Activated CD8-positive, alpha-beta T cell treated with anti-CD3 and anti-CD28 coated beads, Interleukin-2, amount 10 ng/mL, durations not matched to agents 7 days and 5 days (primary cell): ENCODE data around the gene RUSF1. TPM values are rescaled to one million over a fixed set of nuclear protein-coding genes. Genes with fewer than 3 reads are reported as not detected.
"Not testable (repeated sequence)": the region's sequence is repeated elsewhere in the genome, so short reads cannot be mapped to it uniquely, and the experiment has no call there.

Source experiments
- ATAC-seq: fragments of 150-1000 bp; cut with Tn5 transposase; one replicate; pipeline ENCODE4 v1.10.0; 2021; ENCODE audit warnings: moderate library complexity
- CTCF ChIA-PET: fragments of 350-600 bp; sonication (Branson Sonifier 250); formaldehyde crosslinking; loops from one replicate; lab custom pipeline; 2021; ENCODE audit warnings: antibody characterized with exemption; lab: Charles Lee
- POLR2A ChIA-PET: fragments of 350-600 bp; sonication (Branson Sonifier 250); formaldehyde crosslinking; loops from one replicate; lab custom pipeline; 2021; ENCODE audit warnings: antibody characterized with exemption; lab: Charles Lee
- DNase-seq: peaks from one replicate; pipeline ENCODE4 v3.0.0-alpha.2; 2020
- H3K27ac Mint-ChIP-seq: one replicate; pipeline ENCODE4 v1.8.0; 2021; ENCODE audit warnings: mild to moderate bottlenecking, mixed read lengths
- H3K27me3 Mint-ChIP-seq: one replicate; pipeline ENCODE4 v1.8.0; 2021; ENCODE audit warnings: low read depth, mixed read lengths
- H3K36me3 Mint-ChIP-seq: one replicate; pipeline ENCODE4 v1.8.0; 2021; ENCODE audit warnings: low read depth, mixed read lengths
- H3K4me1 Mint-ChIP-seq: one replicate; pipeline ENCODE4 v1.8.0; 2021; ENCODE audit warnings: low read depth, mixed read lengths
- H3K4me3 Mint-ChIP-seq: one replicate; pipeline ENCODE4 v1.8.0; 2021; ENCODE audit warnings: mild to moderate bottlenecking, mixed read lengths
- H3K9me3 Mint-ChIP-seq: one replicate; pipeline ENCODE4 v1.8.0; 2022; ENCODE audit warnings: mixed read lengths; ENCODE audit not compliant: insufficient read depth
- total RNA-seq, 2 experiments: library from RNA; stranded (reverse); gene quantifications; one replicate each; pipeline ENCODE4 v1.2.3, GENCODE V29; 2021

RUSF1 gene
- total RNA-seq, 2 experiments from 2014 or later, result 31.7 to 32.8 TPM

- Mint-ChIP-seq H3K27ac (peak overlapping the region; percentile 94), H3K9me3 (no peaks in the 10 kb centered on the region), H3K27me3 (no peaks in the 10 kb centered on the region), H3K36me3 (peaks cover 13% of the 10 kb centered on the region), H3K4me1 (peaks cover 47% of the 10 kb centered on the region), H3K4me3 (peak overlapping the region; percentile 96)
- CTCF ChIA-PET, result interaction anchor here (1.3 to 1.7 kb wide), 2 partner anchors 48 to 360 kb away, joined by 5 to 6 read pairs; no protein-coding TSS in a partner anchor
- POLR2A ChIA-PET, result interaction anchor here (0.6 to 2.9 kb wide), 12 partner anchors 10 to 745 kb away, joined by 3 to 15 read pairs (median 5); partner anchors contain the start of genes ARMC5 and ZNF267
- DNase-seq (no peak), ATAC-seq (no peak)
These were observed 560 bp upstream of the RUSF1 start for GRCh38 chr16:31508706-31509195.

DNA sequence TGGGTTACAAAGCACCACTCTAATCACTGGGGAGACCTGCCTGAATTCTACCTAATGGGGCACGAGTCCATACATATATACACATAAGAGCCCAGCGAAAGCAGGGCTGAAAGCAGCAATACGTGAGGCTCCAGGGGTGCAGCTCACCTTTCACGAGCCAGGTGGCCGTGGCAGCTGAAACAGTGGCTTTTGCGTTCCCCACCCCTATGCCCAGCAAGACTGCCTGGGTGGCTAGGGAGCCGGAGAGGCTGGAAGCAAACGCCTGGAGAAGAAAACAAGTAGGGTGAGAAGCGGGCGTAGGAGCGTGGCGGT, 618 bp downstream of the RUSF1 start:
- ATAC-seq, result peak; percentile 41
- CTCF ChIA-PET, result interaction anchor here (1.0 to 2.0 kb wide), 6 partner anchors 47 to 362 kb away, joined by 3 to 6 read pairs (median 4); no protein-coding TSS in a partner anchor
- no peaks in the 10 kb centered on the region for H3K9me3 Mint-ChIP-seq

DNA sequence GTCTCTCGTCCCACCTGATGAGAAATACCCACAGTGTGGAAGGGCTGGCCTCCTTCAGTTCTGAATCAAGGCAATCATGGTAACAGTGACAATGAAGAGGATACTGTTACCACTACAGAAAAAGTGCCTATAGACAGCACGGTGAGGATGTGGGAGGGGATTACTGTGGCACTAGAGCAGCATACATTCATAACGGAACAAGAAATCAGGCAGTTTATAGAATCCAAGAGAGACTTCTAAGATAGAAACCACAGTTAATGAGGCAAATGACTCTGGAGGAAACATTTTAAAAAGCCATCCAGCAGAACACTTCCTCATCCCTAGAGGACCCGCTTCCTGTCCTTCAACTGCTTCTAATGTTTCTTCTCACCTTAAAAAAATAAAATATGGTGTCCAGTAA, 2.7 kb downstream of the RUSF1 start:
- H3K36me3 Mint-ChIP-seq, result peaks cover 13% of the 10 kb centered on the region
- DNase-seq (no peak), ATAC-seq (no peak)
- H3K9me3 Mint-ChIP-seq, result no peaks in the 10 kb centered on the region
- no peaks in the 10 kb centered on the region for H3K27me3 Mint-ChIP-seq
- ChIA-PET CTCF (no interaction called here), POLR2A (no interaction called here)
- no peak overlapping the region for H3K4me3 Mint-ChIP-seq
- peaks cover 47% of the 10 kb centered on the region for H3K4me1 Mint-ChIP-seq
- peak overlapping the region; percentile 62 for H3K27ac Mint-ChIP-seq

More for the DNA sequence above, 618 bp downstream of the RUSF1 start:
- Mint-ChIP-seq H3K4me3 (peak overlapping the region; percentile 96), H3K27ac (peak overlapping the region; percentile 94), H3K36me3 (peaks cover 13% of the 10 kb centered on the region), H3K4me1 (peaks cover 47% of the 10 kb centered on the region), H3K27me3 (no peaks in the 10 kb centered on the region)
- no peak for DNase-seq
- POLR2A ChIA-PET, result interaction anchor here (1.0 to 2.9 kb wide), 12 partner anchors 9 to 366 kb away, joined by 3 to 15 read pairs (median 5); partner anchors contain the start of genes ARMC5 and ZNF267

DNA sequence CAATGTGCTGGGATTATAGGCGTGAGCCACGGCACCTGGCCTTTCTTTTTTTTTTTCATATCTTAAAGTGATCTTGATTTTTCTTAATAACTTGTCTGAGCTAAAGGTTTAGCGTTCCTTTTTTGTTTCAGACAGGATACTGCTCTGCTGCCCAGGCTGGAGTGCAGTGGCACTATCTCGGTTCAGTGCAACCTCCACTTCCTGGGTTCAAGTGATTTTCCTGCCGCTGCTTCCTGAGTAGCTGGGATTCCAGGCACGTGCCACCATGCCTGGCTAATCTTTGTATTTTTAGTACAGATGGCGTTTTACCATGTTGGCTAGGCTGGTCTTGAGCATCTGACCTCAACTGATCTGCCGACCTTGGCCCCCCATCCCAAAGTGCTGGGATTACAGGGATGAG, 4.0 kb downstream of the RUSF1 start:
- DNase-seq, result no peak
- Mint-ChIP-seq H3K27ac (no peak overlapping the region), H3K36me3 (peaks cover 12% of the 10 kb centered on the region), H3K27me3 (no peaks in the 10 kb centered on the region), H3K4me1 (peaks cover 42% of the 10 kb centered on the region), H3K4me3 (no peak overlapping the region), H3K9me3 (no peaks in the 10 kb centered on the region)
- no peak for ATAC-seq
- ChIA-PET POLR2A (no interaction called here), CTCF (no interaction called here)

DNA sequence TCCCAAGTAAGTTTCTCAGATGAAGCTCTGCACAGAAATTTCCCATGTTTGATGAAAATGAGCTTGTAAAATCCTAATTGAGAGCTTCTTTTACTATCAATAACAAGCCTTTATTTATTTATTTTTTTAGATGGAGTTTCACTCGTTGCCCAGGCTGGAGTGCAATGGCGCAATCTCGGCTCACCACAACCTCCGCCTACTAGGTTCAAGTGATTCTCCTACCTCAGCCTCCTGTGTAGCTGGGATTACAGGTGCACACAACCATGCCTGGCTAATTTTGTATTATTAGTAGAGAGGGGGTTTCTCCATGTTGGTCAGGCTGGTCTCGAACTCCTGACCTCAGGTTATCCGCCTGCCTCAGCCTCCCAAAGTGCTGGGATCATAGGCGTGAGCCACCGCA, 4.6 kb downstream of the RUSF1 start:
- not testable (repeated sequence) for ATAC-seq, H3K9me3 Mint-ChIP-seq, H3K36me3 Mint-ChIP-seq, H3K27ac Mint-ChIP-seq, H3K4me3 Mint-ChIP-seq, H3K27me3 Mint-ChIP-seq, DNase-seq
- ChIA-PET POLR2A (interaction anchor here (1.5 kb wide), 1 partner anchor 44 kb away, joined by 3 read pairs; the partner anchor contains the start of gene ARMC5), CTCF (interaction anchor here (1.0 kb wide), 1 partner anchor 46 kb away, joined by 3 read pairs; no protein-coding TSS in a partner anchor)
- peaks cover 36% of the 10 kb centered on the region for H3K4me1 Mint-ChIP-seq

- H3K27ac Mint-ChIP-seq, result no peak overlapping the region
- H3K9me3 Mint-ChIP-seq, result no peaks in the 10 kb centered on the region
- no peaks in the 10 kb centered on the region for H3K27me3 Mint-ChIP-seq
- ATAC-seq (no peak), DNase-seq (no peak)
- ChIA-PET CTCF (interaction anchor here (1.0 kb wide), 1 partner anchor 46 kb away, joined by 3 read pairs; no protein-coding TSS in a partner anchor), POLR2A (interaction anchor here (1.5 kb wide), 1 partner anchor 44 kb away, joined by 3 read pairs; the partner anchor contains the start of gene ARMC5)
- H3K36me3 Mint-ChIP-seq, result peaks cover 5% of the 10 kb centered on the region
- H3K4me3 Mint-ChIP-seq, result no peak overlapping the region
- H3K4me1 Mint-ChIP-seq, result peaks cover 33% of the 10 kb centered on the region
These were observed 5.2 kb downstream of the RUSF1 start for GRCh38 chr16:31502981-31503380.

GRCh38 chr16:31501966-31502348, 6.2 kb downstream of the RUSF1 start:
- H3K27ac Mint-ChIP-seq, result no peak overlapping the region
- no peak overlapping the region for H3K4me3 Mint-ChIP-seq
- POLR2A ChIA-PET, result no interaction called here
- ATAC-seq (no peak), DNase-seq (no peak)
- CTCF ChIA-PET, result no interaction called here
- no peaks in the 10 kb centered on the region for H3K9me3 Mint-ChIP-seq
- H3K4me1 Mint-ChIP-seq, result peaks cover 27% of the 10 kb centered on the region
- H3K27me3 Mint-ChIP-seq, result no peaks in the 10 kb centered on the region
- H3K36me3 Mint-ChIP-seq, result peaks cover 5% of the 10 kb centered on the region

- Mint-ChIP-seq H3K4me3 (no peak overlapping the region), H3K36me3 (peaks cover 5% of the 10 kb centered on the region), H3K27me3 (no peaks in the 10 kb centered on the region), H3K9me3 (no peaks in the 10 kb centered on the region), H3K27ac (no peak overlapping the region), H3K4me1 (peaks cover 21% of the 10 kb centered on the region)
- POLR2A ChIA-PET, result no interaction called here
- no peak for ATAC-seq
- DNase-seq, result no peak
- CTCF ChIA-PET, result no interaction called here
These were observed 6.8 kb downstream of the RUSF1 start for GRCh38 chr16:31501226-31501965.

GRCh38 chr16:31499928-31500327, 8.3 kb downstream of the RUSF1 start:
- Mint-ChIP-seq H3K4me1 (peaks cover 9% of the 10 kb centered on the region), H3K4me3 (no peak overlapping the region), H3K27me3 (no peaks in the 10 kb centered on the region), H3K36me3 (peaks cover under 1% of the 10 kb centered on the region), H3K9me3 (no peaks in the 10 kb centered on the region), H3K27ac (no peak overlapping the region)
- no peak for ATAC-seq
- DNase-seq, result no peak
- ChIA-PET POLR2A (no interaction called here), CTCF (interaction anchor here (0.9 kb wide), 1 partner anchor 40 kb away, joined by 3 read pairs; no protein-coding TSS in a partner anchor)

GRCh38 chr16:31498493-31498892, 9.7 kb downstream of the RUSF1 start:
- ATAC-seq, result no peak
- H3K27ac Mint-ChIP-seq, result no peak overlapping the region
- no peaks in the 10 kb centered on the region for H3K27me3 Mint-ChIP-seq
- CTCF ChIA-PET, result no interaction called here
- H3K9me3 Mint-ChIP-seq, result no peaks in the 10 kb centered on the region
- no peaks in the 10 kb centered on the region for H3K36me3 Mint-ChIP-seq
- POLR2A ChIA-PET, result interaction anchor here (0.7 to 1.3 kb wide), 2 partner anchors 10 to 19 kb away, joined by 3 to 7 read pairs; partner anchors contain the start of gene RUSF1
- DNase-seq, result no peak
- H3K4me1 Mint-ChIP-seq, result no peaks in the 10 kb centered on the region
- H3K4me3 Mint-ChIP-seq, result no peak overlapping the region

DNA sequence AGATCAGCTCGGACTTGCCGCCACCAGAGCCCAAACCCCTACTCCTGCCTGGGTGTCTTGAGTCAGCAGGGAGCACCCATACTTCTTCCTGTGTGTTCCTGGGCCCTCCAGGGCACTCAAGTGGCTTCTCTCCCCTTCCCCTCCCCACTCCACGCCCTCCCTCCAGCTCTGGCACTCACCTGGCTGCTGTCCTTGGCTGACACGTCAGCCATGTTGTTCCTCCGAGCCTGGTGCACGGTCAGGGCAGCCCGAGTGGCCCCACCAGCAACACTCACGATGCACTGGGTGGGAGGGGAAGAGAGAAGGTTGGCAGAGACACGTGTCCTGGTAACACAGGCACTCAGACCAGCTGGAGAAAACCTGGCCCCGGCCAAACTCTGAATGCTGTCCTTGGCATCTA, 11.5 kb downstream of the RUSF1 start:
- no peak overlapping the region for H3K4me3 Mint-ChIP-seq
- ChIA-PET CTCF (no interaction called here), POLR2A (no interaction called here)
- H3K27me3 Mint-ChIP-seq, result no peaks in the 10 kb centered on the region
- DNase-seq, result no peak
- H3K9me3 Mint-ChIP-seq, result no peaks in the 10 kb centered on the region
- H3K36me3 Mint-ChIP-seq, result no peaks in the 10 kb centered on the region
- no peaks in the 10 kb centered on the region for H3K4me1 Mint-ChIP-seq
- ATAC-seq, result no peak
- H3K27ac Mint-ChIP-seq, result no peak overlapping the region
